ENCODE results near the gene UNKL.

DNA sequence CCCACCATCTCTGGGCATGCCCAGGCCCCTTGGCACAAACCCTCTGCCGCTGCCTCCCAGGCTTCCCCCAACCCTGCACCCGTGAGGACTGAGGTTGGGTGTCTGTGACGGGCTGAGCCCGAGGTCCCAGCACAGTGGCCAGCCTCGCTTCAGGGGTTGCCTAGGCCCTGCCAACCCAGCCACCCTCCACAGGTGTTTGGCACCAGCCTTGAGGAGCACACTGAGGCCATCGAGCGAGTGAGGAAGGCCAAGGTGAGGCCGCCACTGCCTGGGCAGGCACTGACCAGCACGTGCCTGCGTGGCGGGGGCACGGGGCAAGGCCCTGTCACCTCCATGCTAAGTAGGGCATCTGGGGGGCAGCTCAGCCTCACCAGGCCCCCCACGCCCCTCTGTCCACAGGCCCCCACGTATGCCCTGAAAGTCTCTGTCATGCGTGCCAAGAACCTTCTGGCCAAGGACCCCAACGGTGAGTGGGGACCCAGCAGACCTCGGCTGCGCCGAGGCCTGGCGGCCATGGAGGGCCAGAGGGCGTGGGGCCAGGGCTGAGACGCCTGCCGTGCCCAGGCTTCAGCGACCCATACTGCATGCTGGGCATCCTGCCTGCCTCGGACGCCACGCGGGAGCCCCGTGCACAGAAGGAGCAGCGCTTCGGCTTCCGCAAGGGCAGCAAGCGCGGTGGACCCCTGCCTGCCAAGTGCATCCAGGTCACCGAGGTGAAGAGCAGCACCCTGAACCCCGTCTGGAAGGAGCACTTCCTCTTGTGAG is 73.6 kb downstream of the UNKL start:
- TF ChIP-seq, protein P1, sequence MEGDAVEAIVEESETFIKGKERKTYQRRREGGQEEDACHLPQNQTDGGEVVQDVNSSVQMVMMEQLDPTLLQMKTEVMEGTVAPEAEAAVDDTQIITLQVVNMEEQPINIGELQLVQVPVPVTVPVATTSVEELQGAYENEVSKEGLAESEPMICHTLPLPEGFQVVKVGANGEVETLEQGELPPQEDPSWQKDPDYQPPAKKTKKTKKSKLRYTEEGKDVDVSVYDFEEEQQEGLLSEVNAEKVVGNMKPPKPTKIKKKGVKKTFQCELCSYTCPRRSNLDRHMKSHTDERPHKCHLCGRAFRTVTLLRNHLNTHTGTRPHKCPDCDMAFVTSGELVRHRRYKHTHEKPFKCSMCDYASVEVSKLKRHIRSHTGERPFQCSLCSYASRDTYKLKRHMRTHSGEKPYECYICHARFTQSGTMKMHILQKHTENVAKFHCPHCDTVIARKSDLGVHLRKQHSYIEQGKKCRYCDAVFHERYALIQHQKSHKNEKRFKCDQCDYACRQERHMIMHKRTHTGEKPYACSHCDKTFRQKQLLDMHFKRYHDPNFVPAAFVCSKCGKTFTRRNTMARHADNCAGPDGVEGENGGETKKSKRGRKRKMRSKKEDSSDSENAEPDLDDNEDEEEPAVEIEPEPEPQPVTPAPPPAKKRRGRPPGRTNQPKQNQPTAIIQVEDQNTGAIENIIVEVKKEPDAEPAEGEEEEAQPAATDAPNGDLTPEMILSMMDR (IDR thresholded peaks at IDR 0.05; ENCODE audit: low read length) = no peak
- TF ChIP-seq EZH2 (IDR thresholded peaks at IDR 0.05; ENCODE audit: borderline replicate concordance, low read length) = no peak

Data from OCI-LY1 (cell line).